ENCODE measurements around the gene PTPRO.

The PTPRO gene

DNA sequence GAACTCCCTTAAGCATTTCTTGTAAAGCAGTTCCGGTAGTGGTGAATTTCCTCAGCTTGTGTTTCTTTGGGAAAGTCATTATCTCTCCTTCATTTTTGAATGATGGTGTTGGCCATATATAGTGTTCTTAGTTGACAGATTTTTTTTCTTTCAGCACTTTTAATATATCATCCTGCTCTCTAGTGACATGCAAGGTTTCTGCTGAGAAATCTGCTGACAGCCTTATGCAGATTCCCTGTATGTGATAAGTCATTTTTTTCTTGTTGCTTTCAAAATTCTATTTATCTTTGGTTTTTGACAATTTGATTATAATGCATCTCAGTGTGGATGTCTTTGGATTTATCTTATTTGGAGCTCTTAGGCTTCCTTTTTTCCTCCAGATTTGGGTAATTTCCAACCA is 135.7 kb downstream of the PTPRO start:
- DNase-seq = no peak

GRCh38 chr12:15468911-15469310 is 146.6 kb downstream of the PTPRO start:
- DNase-seq = no peak

- DNase-seq = no peak
These were observed 147.0 kb downstream of the PTPRO start for GRCh38 chr12:15469356-15469755.

GRCh38 chr12:15472036-15472435 is 149.7 kb downstream of the PTPRO start:
- no peak for DNase-seq

DNA sequence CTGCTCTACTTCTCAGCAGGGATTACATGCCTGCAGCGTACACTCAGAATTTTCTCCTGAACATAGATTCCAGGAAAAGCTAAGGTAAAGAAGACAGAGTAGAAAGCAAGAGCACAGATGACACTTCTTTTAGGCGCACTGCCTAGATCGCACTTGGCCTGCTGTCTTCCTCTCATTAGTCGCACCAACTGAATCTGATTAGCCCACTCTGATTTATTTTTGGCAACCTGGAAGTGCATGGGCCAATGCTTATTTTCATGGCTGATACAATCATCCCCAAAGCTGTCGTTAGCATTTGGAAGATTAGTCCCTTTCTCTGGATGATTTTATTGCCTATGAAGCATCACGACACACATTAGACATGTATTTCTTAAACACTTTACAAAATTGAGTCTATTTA is 152.5 kb downstream of the PTPRO start:
- DNase-seq = no peak

GRCh38 chr12:15477761-15478160 is 155.5 kb downstream of the PTPRO start:
- DNase-seq = no peak

GRCh38 chr12:15481846-15482245 is 159.5 kb downstream of the PTPRO start:
- DNase-seq = no peak

- DNase-seq = no peak
These were observed 163.2 kb downstream of the PTPRO start for GRCh38 chr12:15485466-15485865.

DNA sequence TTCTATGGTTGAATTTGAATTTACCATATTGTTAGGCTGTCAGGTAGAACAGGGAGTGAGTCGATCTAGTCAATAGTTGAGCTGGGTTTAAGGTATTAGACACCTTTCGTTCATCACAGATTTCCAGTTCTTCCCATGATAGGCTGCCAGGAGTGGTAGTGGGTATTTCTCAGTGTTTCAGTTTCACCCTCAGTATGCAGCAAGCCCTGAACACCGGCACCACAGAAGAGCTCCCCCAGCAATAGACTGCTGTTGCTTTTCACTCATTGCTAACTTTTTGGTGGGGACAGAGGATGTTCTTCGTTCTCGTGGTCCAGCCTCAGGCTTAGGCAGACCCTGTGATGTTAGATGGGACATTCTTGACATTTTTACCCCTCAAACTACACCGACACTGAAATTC is 164.6 kb downstream of the PTPRO start:
- no peak for DNase-seq

- DNase-seq = no peak
These were observed 166.2 kb downstream of the PTPRO start for GRCh38 chr12:15488481-15488880.

DNA sequence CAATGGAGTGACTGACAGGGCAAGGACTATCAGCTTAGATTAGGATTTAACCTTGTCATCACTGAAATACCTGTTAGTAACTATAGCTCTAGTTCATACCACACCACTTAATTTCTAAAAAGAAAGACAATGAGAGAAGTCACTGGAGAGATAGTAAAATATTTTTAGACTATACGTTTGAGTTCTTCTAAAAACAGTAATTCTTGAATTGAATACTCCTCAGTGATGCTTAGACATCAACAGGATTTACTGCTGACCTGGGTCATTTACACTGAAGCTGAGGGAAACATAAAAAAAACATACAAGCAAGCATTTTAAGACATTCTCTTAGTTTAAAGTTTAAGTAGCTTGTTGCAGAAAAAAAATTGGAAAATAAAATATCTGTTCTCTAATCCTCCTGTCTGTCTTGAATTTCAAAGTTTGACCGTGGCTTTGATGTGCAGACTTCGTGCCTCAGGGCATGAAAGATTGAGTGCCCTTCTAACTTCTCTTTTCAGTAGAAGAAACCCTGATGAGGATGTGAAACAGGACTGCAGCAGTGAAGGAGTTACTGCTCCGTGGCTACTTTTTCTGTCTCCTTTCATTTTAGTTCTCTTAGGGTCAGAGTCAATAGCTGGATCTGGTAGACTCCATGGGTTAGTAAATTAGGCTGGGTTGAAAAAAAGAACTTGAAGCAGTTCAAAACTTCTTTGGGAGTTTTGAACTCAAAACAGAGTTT is 172.2 kb downstream of the PTPRO start:
- no peak for DNase-seq

DNA sequence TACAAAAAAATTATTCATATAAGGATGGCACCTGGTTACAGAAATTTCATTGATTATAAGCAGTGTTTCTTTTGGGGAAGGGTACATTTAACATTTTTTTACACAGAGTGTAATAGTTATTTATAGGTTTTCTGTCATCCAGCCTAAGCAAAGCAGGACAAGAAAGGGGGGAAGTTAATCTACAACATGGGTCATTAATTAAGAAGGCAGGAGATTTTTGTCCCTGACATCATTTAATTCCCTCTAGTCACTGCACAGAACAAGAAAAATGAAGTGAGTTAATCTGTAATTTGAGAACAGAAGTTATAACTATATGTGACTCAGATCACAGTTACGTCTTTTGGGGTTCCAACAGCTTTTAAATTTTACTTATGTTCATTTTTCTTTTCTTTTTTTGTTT is 173.4 kb downstream of the PTPRO start:
- no peak for DNase-seq

- DNase-seq = no peak
These were observed 174.4 kb downstream of the PTPRO start for GRCh38 chr12:15496738-15497137.

- DNase-seq = no peak
These were observed 175.5 kb downstream of the PTPRO start for GRCh38 chr12:15497671-15498292.

DNA sequence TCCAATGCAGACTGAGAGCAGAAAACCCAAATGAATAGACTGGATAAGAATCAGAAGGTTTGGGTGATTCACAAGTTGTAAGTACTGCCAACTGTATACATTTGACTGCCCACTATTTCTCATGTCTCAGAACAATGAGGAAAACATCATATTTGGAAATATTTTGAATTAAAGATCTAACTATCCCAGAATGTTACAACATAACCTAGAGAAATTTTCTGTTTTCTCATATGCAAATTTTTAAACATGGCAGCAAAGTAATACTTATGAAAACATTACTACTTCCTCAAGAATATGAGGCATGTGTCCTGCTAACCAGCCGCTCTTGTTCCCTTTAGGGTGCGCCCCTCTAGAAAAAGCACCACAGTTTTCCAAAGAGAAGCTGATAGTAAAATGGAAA is 179.9 kb downstream of the PTPRO start:
- no peak for DNase-seq

GRCh38 chr12:15505616-15506015 is 183.3 kb downstream of the PTPRO start:
- DNase-seq = no peak

GRCh38 chr12:15515010-15515409 is 192.7 kb downstream of the PTPRO start:
- no peak for DNase-seq

GRCh38 chr12:15520083-15520482 is 197.8 kb downstream of the PTPRO start:
- DNase-seq = no peak

DNA sequence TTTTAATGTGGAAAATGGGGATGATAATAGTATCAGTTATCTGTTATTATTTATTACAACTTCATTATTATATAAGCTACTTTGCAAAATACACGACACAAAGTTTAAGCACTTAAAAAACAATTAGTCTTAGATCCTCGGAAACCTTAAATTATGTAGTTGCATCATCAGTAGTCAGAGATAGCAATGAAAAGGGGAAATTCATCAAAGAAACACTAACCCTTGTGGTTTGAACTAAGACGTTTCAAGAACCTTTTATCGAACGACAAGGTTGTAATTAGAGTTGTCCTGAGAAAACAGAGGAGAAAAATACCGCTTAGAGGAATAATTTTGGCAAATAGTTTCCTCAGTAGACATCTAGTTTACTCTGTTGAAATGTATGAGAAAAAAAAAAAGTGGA is 198.5 kb downstream of the PTPRO start:
- no peak for DNase-seq

- peak; percentile 46 for DNase-seq
These were observed 200.4 kb downstream of the PTPRO start for GRCh38 chr12:15522574-15523187.

DNA sequence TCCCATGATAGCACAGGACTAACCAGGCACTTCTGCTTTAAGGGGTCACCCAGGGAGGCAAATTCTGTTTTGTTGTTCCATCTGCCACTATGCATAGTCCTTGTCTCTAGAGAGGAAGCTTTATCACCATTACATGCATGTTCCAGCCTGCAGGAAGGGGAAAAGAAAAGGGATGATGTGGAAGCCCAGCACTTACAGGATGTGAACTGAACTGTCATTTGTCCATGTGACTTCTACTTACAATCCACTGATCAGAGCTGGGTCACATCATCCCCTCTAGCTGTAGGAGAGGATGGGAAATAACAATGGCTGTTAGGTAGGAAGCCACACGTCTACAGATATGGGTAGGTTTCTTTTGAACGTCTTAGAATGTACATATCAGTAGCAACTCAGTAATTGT is 203.1 kb downstream of the PTPRO start:
- DNase-seq = no peak

DNA sequence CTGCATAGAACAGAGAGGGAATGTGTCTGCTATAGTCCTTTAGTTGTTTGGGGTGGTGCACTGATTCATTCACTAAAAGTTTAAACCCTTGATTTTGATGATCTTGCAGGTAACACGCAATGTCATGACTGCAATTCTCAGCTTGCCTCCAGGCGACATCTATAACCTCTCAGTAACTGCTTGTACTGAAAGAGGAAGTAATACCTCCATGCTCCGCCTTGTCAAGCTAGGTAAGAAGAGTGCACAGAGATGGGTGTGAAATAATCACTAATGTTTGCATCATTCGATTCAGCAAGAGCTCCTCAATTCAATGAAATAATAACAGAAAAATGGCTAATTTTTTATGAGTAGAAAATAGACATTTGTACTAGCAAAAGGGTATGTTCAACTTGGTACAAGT is 203.7 kb downstream of the PTPRO start:
- DNase-seq = no peak

GRCh38 chr12:15527201-15528080 is 205.1 kb downstream of the PTPRO start:
- DNase-seq = peak; percentile 19
